ENCODE results near the gene GTSF1L. TPM values are rescaled to one million over a fixed set of nuclear protein-coding genes. Genes with fewer than 3 reads are reported as not detected.

Gene GTSF1L
- total RNA-seq, 1 experiment from 2014 or later, result not detected

GRCh38 chr20:43715044-43715443 lies 11.8 kb downstream of the GTSF1L start:
- TF ChIP-seq CTCF (conservative IDR thresholded peaks at IDR 0.05; ENCODE audit: low read depth, low read length) (no peak), EZH2 (IDR thresholded peaks at IDR 0.05; ENCODE audit: borderline replicate concordance, low read depth, low read length, poor library complexity, severe bottlenecking) (no peak)
- Histone ChIP-seq H3K27me3 (replicated peaks; ENCODE audit: insufficient read depth, low read depth, low read length, poor library complexity) (no peaks in the 10 kb centered on the region), H3K36me3 (ENCODE audit: insufficient read depth, low read length, poor library complexity, severe bottlenecking) (peaks cover 39% of the 10 kb centered on the region), H3K4me3 (ENCODE audit: low read depth, low read length, poor library complexity, severe bottlenecking) (no peak overlapping the region), H3K4me1 (ENCODE audit: insufficient read depth, low read length, poor library complexity, severe bottlenecking) (no peaks in the 10 kb centered on the region), H3K9me3 (ENCODE audit: low read depth, low read length, poor library complexity, severe bottlenecking) (no peaks in the 10 kb centered on the region), H3K27ac (ENCODE audit: low read depth, low read length, poor library complexity, severe bottlenecking) (no peak overlapping the region)
- ChIA-PET POLR2A (ENCODE audit: low non-redundant PET) (interaction anchor here (0.7 kb wide), 1 partner anchor 346 kb away, joined by 4 read pairs; no protein-coding TSS in a partner anchor), CTCF (no interaction called here)
- intact Hi-C loops (cut with micrococcal nuclease; ENCODE audit: unreplicated experiment), result no loop called here
- no TSS peak for BruUV-seq (replicated peaks)
- no peak for DNase-seq (ENCODE audit: low spot score)

- intact Hi-C loops (cut with micrococcal nuclease; ENCODE audit: unreplicated experiment), result no loop called here
- TF ChIP-seq EZH2 (IDR thresholded peaks at IDR 0.05; ENCODE audit: borderline replicate concordance, low read depth, low read length, poor library complexity, severe bottlenecking), result no peak
- TF ChIP-seq CTCF (conservative IDR thresholded peaks at IDR 0.05; ENCODE audit: low read depth, low read length), result no peak
- no peak for DNase-seq (ENCODE audit: low spot score)
- ChIA-PET CTCF (no interaction called here), POLR2A (ENCODE audit: low non-redundant PET) (no interaction called here)
- peaks cover 71% of the 10 kb centered on the region for H3K36me3 ChIP-seq (ENCODE audit: insufficient read depth, low read length, poor library complexity, severe bottlenecking)
- H3K4me1 ChIP-seq (ENCODE audit: insufficient read depth, low read length, poor library complexity, severe bottlenecking), result no peaks in the 10 kb centered on the region
- no peak overlapping the region for H3K4me3 ChIP-seq (ENCODE audit: low read depth, low read length, poor library complexity, severe bottlenecking)
- H3K27me3 ChIP-seq (replicated peaks; ENCODE audit: insufficient read depth, low read depth, low read length, poor library complexity), result no peaks in the 10 kb centered on the region
- H3K9me3 ChIP-seq (ENCODE audit: low read depth, low read length, poor library complexity, severe bottlenecking), result no peaks in the 10 kb centered on the region
- no TSS peak for BruUV-seq (replicated peaks)
- H3K27ac ChIP-seq (ENCODE audit: low read depth, low read length, poor library complexity, severe bottlenecking), result no peak overlapping the region
Observed at GRCh38 chr20:43711098-43711654, 15.6 kb downstream of the GTSF1L start.

GRCh38 chr20:43710370-43711044 lies 16.3 kb downstream of the GTSF1L start:
- peaks cover 71% of the 10 kb centered on the region for H3K36me3 ChIP-seq (ENCODE audit: insufficient read depth, low read length, poor library complexity, severe bottlenecking)
- TF ChIP-seq EZH2 (IDR thresholded peaks at IDR 0.05; ENCODE audit: borderline replicate concordance, low read depth, low read length, poor library complexity, severe bottlenecking), result no peak
- TF ChIP-seq CTCF (conservative IDR thresholded peaks at IDR 0.05; ENCODE audit: low read depth, low read length), result no peak
- CTCF ChIA-PET, result no interaction called here
- BruUV-seq (replicated peaks), result no TSS peak
- no peak overlapping the region for H3K27ac ChIP-seq (ENCODE audit: low read depth, low read length, poor library complexity, severe bottlenecking)
- no peaks in the 10 kb centered on the region for H3K4me1 ChIP-seq (ENCODE audit: insufficient read depth, low read length, poor library complexity, severe bottlenecking)
- H3K4me3 ChIP-seq (ENCODE audit: low read depth, low read length, poor library complexity, severe bottlenecking), result no peak overlapping the region
- POLR2A ChIA-PET (ENCODE audit: low non-redundant PET), result no interaction called here
- no peak for DNase-seq (ENCODE audit: low spot score)
- H3K27me3 ChIP-seq (replicated peaks; ENCODE audit: insufficient read depth, low read depth, low read length, poor library complexity), result no peaks in the 10 kb centered on the region
- intact Hi-C loops (cut with micrococcal nuclease; ENCODE audit: unreplicated experiment), result no loop called here
- no peaks in the 10 kb centered on the region for H3K9me3 ChIP-seq (ENCODE audit: low read depth, low read length, poor library complexity, severe bottlenecking)
